ENCODE measurements around the gene CAPN13. TPM values are rescaled to one million over a fixed set of nuclear protein-coding genes. Genes with fewer than 3 reads are reported as not detected.

Gene CAPN13
- total and polyA plus RNA-seq, 2 of the 4 experiments (the other 2 are of a cell fraction), result not detected

DNA sequence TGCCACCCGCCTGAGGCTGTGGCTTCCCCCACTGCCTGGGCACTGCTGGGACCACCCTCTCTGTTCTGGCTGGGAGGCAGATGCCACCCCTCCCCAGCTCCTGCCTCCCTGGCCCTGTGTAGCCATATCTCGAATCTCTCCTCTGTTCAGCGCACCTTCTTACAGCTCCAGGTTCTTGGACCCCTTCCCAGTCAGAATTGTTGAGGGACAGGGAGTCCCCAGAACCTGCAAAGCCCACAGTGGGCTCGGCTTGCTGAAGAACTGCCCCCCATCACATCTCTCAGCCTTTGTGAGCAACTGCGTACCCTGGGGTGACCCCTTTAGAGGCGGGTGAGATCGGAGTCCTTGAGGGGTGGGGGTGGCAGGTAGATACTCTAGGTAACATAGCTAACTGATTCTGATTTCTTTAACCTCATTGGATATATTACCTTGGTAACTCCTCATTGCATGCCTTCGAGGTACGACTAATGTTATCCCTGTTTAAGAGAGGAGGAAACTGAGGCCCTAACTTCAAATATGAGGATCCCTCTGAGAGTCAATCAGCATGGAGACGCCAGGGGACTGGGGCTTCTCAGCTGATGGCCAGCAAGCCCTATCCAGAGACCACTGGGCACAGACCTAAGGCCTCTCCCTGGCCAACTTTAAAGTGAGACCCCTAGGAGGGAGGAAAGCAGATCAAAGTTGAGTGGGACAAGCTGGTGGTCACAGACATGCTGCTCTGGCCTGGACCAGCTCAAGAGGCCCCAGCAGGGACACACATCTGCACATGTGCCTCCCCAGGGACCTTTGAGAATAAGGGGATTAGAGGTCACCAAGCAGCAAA, 101.3 kb downstream of the CAPN13 start:
- Histone ChIP-seq H2BK120ac (ENCODE audit: low read depth, low read length) (peak overlapping the region; percentile 90), H3K36me3 (ENCODE audit: control insufficient read depth, insufficient read depth, low read length) (no peaks in the 10 kb centered on the region), H3K9me3 (ENCODE audit: control insufficient read depth, insufficient read depth, low read length) (peaks cover 16% of the 10 kb centered on the region), H4K91ac (ENCODE audit: insufficient read depth, low read depth, low read length) (peak overlapping the region; percentile 87), H2BK15ac (ENCODE audit: low read depth, low read length) (peak overlapping the region; percentile 71; the same call in 2 of the 3 replicates), H3K14ac (replicated peaks; ENCODE audit: low read depth, low read length) (peak overlapping the region; percentile 63), H2AK9ac (replicated peaks; ENCODE audit: low read depth, low read length, poor library complexity) (no peak overlapping the region), H3K23ac (ENCODE audit: low read depth, low read length) (peak overlapping the region; percentile 45; the same call in 1 of the 2 replicates), H3K27ac (ENCODE audit: insufficient read depth, low read length) (no peak overlapping the region), H3K9me1 (ENCODE audit: insufficient read depth, low read length) (peaks cover 6% of the 10 kb centered on the region; the same call in 1 of the 2 replicates), H4K8ac (ENCODE audit: low read depth in 2 of 2, low read length in 2 of 2) (peak overlapping the region; percentile 13 to 54), H3K18ac (ENCODE audit: low read depth, low read length) (peak overlapping the region; percentile 59), H3K56ac (ENCODE audit: extremely low read depth, insufficient read depth, low read length) (no peak overlapping the region; the same call in 1 of the 2 replicates), H3K4me2 (ENCODE audit: low read depth, low read length) (no peak overlapping the region), H4K20me1 (ENCODE audit: insufficient read depth, low read length) (no peaks in the 10 kb centered on the region), H3K79me1 (ENCODE audit: low read depth in 1 of 2, low read length in 2 of 2) (0 out of 4 replicates have a peak, but pooled peaks cover 0 to 3% of the 10 kb centered on the region in 2 experiments), H2AK5ac (ENCODE audit: low read depth, low read length) (peak overlapping the region; percentile 60), H3K27me3 (ENCODE audit: control insufficient read depth, insufficient read depth, low read length) (no peaks in the 10 kb centered on the region), H4K5ac (ENCODE audit: low read depth, low read length) (peak overlapping the region; percentile 19), H3K4ac (ENCODE audit: low read depth, low read length) (peak overlapping the region; percentile 81), H3K9ac (ENCODE audit: low read depth, low read length) (no peak overlapping the region), H2BK20ac (ENCODE audit: low read depth, low read length) (peak overlapping the region; percentile 97), H2BK5ac (ENCODE audit: low read depth, low read length, poor library complexity, severe bottlenecking) (peak overlapping the region; percentile 37), H2AFZ (replicated peaks; ENCODE audit: low read length, poor library complexity) (no peak overlapping the region), H3K4me3 (ENCODE audit: insufficient read depth, low read depth, low read length) (no peak overlapping the region), H3K4me1 (ENCODE audit: control insufficient read depth, insufficient read depth, low read length) (peaks cover 3% of the 10 kb centered on the region)
- ChIA-PET CTCF (interaction anchor here (0.7 to 8.2 kb wide), 7 partner anchors 14 to 541 kb away, joined by 3 to 99 read pairs (median 4); no protein-coding TSS in a partner anchor), POLR2A (ENCODE audit: unreplicated experiment) (interaction anchor here (0.6 kb wide), 1 partner anchor 94 kb away, joined by 3 read pairs; no protein-coding TSS in a partner anchor)
- 92% methylated on average over 2 of the region's 10 CpGs; no CpG with 5 or more reads in 1 of the 2 experiments for WGBS, 2 experiments (ENCODE audit: extremely low coverage in 2 of 2, insufficient read length in 1 of 2)
- no peak for TF ChIP-seq MAFK (IDR thresholded peaks at IDR 0.05; ENCODE audit: low read depth, low read length)
- TF ChIP-seq SMC3 (IDR thresholded peaks at IDR 0.05; ENCODE audit: low read depth, low read length), result no peak
- TF ChIP-seq, protein P1, sequence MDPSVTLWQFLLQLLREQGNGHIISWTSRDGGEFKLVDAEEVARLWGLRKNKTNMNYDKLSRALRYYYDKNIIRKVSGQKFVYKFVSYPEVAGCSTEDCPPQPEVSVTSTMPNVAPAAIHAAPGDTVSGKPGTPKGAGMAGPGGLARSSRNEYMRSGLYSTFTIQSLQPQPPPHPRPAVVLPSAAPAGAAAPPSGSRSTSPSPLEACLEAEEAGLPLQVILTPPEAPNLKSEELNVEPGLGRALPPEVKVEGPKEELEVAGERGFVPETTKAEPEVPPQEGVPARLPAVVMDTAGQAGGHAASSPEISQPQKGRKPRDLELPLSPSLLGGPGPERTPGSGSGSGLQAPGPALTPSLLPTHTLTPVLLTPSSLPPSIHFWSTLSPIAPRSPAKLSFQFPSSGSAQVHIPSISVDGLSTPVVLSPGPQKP (IDR thresholded peaks at IDR 0.05; ENCODE audit: borderline replicate concordance, low read depth, low read length), result no peak
- no peak for TF ChIP-seq BHLHE40 (IDR thresholded peaks at IDR 0.05; ENCODE audit: low read depth, low read length)
- no peak for TF ChIP-seq NFE2L2 (IDR thresholded peaks at IDR 0.05; ENCODE audit: low read depth, low read length)
- ATAC-seq (ENCODE audit: low read depth) (no peak), DNase-seq (no peak)
- no TSS peak for BruUV-seq (replicated peaks)
- in situ Hi-C loops (cut with MboI; ENCODE audit: low sequenced_read_pairs), result loop anchor here (5.0 kb wide), 2 partner anchors 494 to 539 kb away; no protein-coding TSS in a partner anchor
- intact Hi-C loops (cut with micrococcal nuclease), result loop anchor here (2.0 to 10.0 kb wide), 6 partner anchors 191 to 533 kb away; partner anchors contain the start of gene LBH
- dilution Hi-C loops (cut with HindIII; ENCODE audit: low sequenced_read_pairs, unreplicated experiment), result no loop called here
